GM23248 (cell line): ENCODE measurements around the gene IGF1R. TPM values are rescaled to one million over a fixed set of nuclear protein-coding genes. Genes with fewer than 3 reads are reported as not detected.

ENCODE experiments used
- DNase-seq: peaks from one replicate; pipeline ENCODE4 v3.0.0-alpha.2; 2015
- H2AFZ ChIP-seq: fragments of 200-600 bp; sonication (generic); 2 replicates; pipeline ENCODE4 v1.6.1; 2016; ENCODE audit warnings: antibody characterized with exemption
- H3F3A ChIP-seq: fragments of 200-600 bp; sonication (generic); 2 replicates; pipeline ENCODE4 v1.6.1; 2016; ENCODE audit warnings: mild to moderate bottlenecking, antibody characterized with exemption, mixed run types; ENCODE audit not compliant: insufficient read depth
- H3K27ac ChIP-seq: fragments of 200-600 bp; sonication (generic); 2 replicates; pipeline ENCODE4 v1.5.1; 2016; ENCODE audit warnings: mild to moderate bottlenecking
- H3K27me3 ChIP-seq: fragments of 200-600 bp; sonication (generic); replicated peaks from 2 replicates; pipeline ENCODE4 v1.6.1; 2016; ENCODE audit warnings: mild to moderate bottlenecking; ENCODE audit not compliant: insufficient read depth
- H3K36me3 ChIP-seq: fragments of 200-600 bp; sonication (generic); 2 replicates; pipeline ENCODE4 v1.6.1; 2016; ENCODE audit warnings: low read depth, mild to moderate bottlenecking
- H3K4me1 ChIP-seq: fragments of 200-600 bp; sonication (generic); 2 replicates; pipeline ENCODE4 v1.6.1; 2016; ENCODE audit warnings: mild to moderate bottlenecking; ENCODE audit not compliant: insufficient read depth
- H3K4me2 ChIP-seq: fragments of 200-600 bp; sonication (generic); one replicate; pipeline ENCODE4 v1.6.1; 2016; ENCODE audit warnings: mild to moderate bottlenecking; ENCODE audit not compliant: unreplicated experiment
- H3K4me3 ChIP-seq: fragments of 200-600 bp; sonication (generic); 2 replicates; pipeline ENCODE4 v1.5.1; 2016; ENCODE audit warnings: mild to moderate bottlenecking
- H3K79me2 ChIP-seq: fragments of 200-600 bp; sonication (generic); 2 replicates; pipeline ENCODE4 v1.6.1; 2016; ENCODE audit warnings: mild to moderate bottlenecking; ENCODE audit not compliant: insufficient read depth
- H3K9ac ChIP-seq: fragments of 200-600 bp; sonication (generic); 2 replicates; pipeline ENCODE4 v1.6.1; 2016; ENCODE audit warnings: mild to moderate bottlenecking
- H3K9me2 ChIP-seq: fragments of 200-600 bp; sonication (generic); 2 replicates; pipeline ENCODE4 v1.6.1; 2016; ENCODE audit warnings: mixed run types, mild to moderate bottlenecking, moderate library complexity; ENCODE audit not compliant: insufficient read depth
- H3K9me3 ChIP-seq: fragments of 200-600 bp; sonication (generic); one replicate; pipeline ENCODE4 v1.6.1; 2017; ENCODE audit warnings: low read depth
- H4K20me1 ChIP-seq: fragments of 200-600 bp; sonication (generic); 2 replicates; pipeline ENCODE4 v1.6.0; 2016; ENCODE audit not compliant: insufficient read depth
- EZH2 ChIP-seq: fragments of 200-600 bp; sonication (generic); IDR thresholded peaks from 2 replicates; pipeline ENCODE4 v1.6.1; 2018; ENCODE audit warnings: antibody characterized with exemption, mild to moderate bottlenecking; ENCODE audit not compliant: insufficient read depth, poor library complexity, severe bottlenecking
- EZH2phosphoT487 ChIP-seq: fragments of 200-600 bp; sonication (generic); IDR thresholded peaks from 2 replicates; pipeline ENCODE4 v1.6.1; 2018; ENCODE audit warnings: antibody characterized with exemption, moderate library complexity, mild to moderate bottlenecking, low read depth; ENCODE audit not compliant: insufficient read depth
- WGBS, 2 experiments: methylation state at CpG; one replicate each; pipeline ENCODE4 v1.1.6; 2015 to 2017; ENCODE audit warnings: low lambda C conversion rate in 2 of 2, low coverage in 1 of 2; ENCODE audit errors: missing lambda C conversion rate in 2 of 2; 5-methylcytosine and 5-hydroxymethylcytosine counted together
- in situ Hi-C: fragments of 300-500 bp; cut with MboI; formaldehyde crosslinking; loops from 2 replicates; pipeline ENCODE4 v1.15.0; 2020
- polyA plus RNA-seq: library from polyadenylated mRNA; unstranded; fragments of >200 nt; fragmentation: Nextera tagmentation; extraction: Ambion mirVana; gene quantifications from 2 replicates; pipeline ENCODE4 v1.2.1, GENCODE V29; 2016
- total RNA-seq: library from RNA; depleted of rRNA; stranded (reverse); fragments of >200 nt; shearing (Covaris generic); gene quantifications from 2 replicates; pipeline ENCODE4 v1.2.3, GENCODE V29; 2014

Gene IGF1R
- total and polyA plus RNA-seq, 2 experiments from 2014 or later = 22.0 to 48.6 TPM

DNA sequence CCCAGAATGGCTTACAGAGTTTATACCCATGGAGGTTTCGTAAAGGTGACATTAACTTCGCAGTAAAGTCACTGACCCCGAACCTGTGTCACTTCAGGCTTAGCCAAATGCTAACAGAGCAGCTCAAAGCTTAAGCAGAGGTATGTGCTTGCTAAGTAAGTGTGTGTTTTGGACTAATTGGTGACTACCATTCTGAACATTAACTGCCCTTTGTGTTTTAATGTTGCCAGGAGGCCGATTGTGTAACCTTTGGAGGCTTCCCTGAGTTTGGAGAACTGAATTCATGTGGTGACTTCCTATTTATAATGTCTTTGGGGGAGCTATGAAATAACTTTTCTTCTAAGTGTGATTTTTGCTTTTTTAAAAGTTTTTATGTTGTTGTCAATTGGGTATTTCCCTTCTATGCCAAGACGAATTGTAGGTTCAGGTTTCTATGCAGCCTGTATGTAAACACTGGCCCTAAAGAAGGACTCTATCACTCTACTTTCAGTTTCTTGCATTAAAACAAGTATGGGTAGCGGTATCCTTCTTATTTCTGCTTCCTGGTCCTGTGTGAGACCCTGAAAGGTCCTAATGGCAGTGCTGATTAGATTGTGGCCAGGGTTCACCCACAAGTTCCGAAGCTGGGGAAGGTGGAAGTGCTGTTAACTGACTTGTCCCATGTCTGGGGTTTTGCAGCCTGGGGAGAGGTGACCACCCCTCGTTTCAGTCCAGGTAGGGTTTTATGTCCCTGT is 86.3 kb downstream of the IGF1R start:
- WGBS, 2 experiments = 73 to 77% methylated on average over 8 of the region's 8 CpGs
- Histone ChIP-seq H3K9me3 (no peaks in the 10 kb centered on the region), H3K27ac (peak overlapping the region; percentile 47), H3K9ac (peak overlapping the region; percentile 14; the same call in 1 of the 2 replicates), H3K36me3 (no peaks in the 10 kb centered on the region), H3K27me3 (no peaks in the 10 kb centered on the region), H3K79me2 (peaks cover 100% of the 10 kb centered on the region), H3K9me2 (no peaks in the 10 kb centered on the region), H4K20me1 (peaks cover 22% of the 10 kb centered on the region; the same call in 1 of the 2 replicates), H3K4me1 (peaks cover 42% of the 10 kb centered on the region), H3K4me3 (0 out of 2 replicates have a peak overlapping the region, but pooled peaks have one; percentile 17), H2AFZ (no peak overlapping the region), H3F3A (peaks cover 30% of the 10 kb centered on the region), H3K4me2 (peak overlapping the region; percentile 13)
- peak; percentile 63 for DNase-seq
- TF ChIP-seq EZH2 (no peak), EZH2phosphoT487 (no peak)
- in situ Hi-C loops = no loop called here

DNA sequence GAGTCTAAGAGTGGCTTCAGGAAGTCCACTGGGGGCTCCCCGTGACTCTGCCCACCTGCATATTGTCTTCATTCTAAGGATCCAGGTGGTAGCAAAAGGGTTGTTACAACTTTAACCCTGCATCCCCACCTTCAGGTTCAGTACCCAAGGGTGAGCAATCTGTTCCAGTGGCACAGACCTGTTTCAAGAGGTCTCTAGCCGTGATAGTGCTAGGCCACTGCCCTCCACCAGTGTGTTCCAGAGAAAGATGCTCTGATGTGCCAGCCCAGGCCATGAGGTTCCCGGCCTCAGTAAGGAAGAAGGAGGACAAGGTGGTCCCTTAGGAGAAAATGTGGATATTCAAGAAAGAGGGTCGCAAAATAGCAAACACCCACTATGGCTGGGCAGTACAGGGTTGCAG is 87.0 kb downstream of the IGF1R start:
- Histone ChIP-seq H3K36me3 (no peaks in the 10 kb centered on the region), H3F3A (peaks cover 23% of the 10 kb centered on the region), H2AFZ (no peak overlapping the region), H3K79me2 (peaks cover 100% of the 10 kb centered on the region), H3K4me2 (peak overlapping the region; percentile 1), H3K4me1 (peaks cover 36% of the 10 kb centered on the region), H3K27me3 (no peaks in the 10 kb centered on the region), H3K9ac (no peak overlapping the region), H3K9me2 (no peaks in the 10 kb centered on the region), H3K9me3 (no peaks in the 10 kb centered on the region), H4K20me1 (peaks cover 26% of the 10 kb centered on the region; the same call in 1 of the 2 replicates), H3K27ac (0 out of 2 replicates have a peak overlapping the region, but pooled peaks have one; percentile 47), H3K4me3 (no peak overlapping the region)
- in situ Hi-C loops = no loop called here
- WGBS, 2 experiments = 91 to 99% methylated on average over 4 of the region's 4 CpGs
- no peak for DNase-seq
- no peak for TF ChIP-seq EZH2phosphoT487
- TF ChIP-seq EZH2 = no peak

GRCh38 chr15:98735895-98736617 is 87.7 kb downstream of the IGF1R start:
- Histone ChIP-seq H2AFZ (no peak overlapping the region), H3K9me2 (no peaks in the 10 kb centered on the region), H3K4me1 (peaks cover 28% of the 10 kb centered on the region), H3K9me3 (no peaks in the 10 kb centered on the region), H3K4me3 (no peak overlapping the region), H3K79me2 (peaks cover 100% of the 10 kb centered on the region), H3K36me3 (no peaks in the 10 kb centered on the region), H3K4me2 (no peak overlapping the region), H3F3A (peaks cover 22% of the 10 kb centered on the region), H3K27ac (no peak overlapping the region), H4K20me1 (peaks cover 33% of the 10 kb centered on the region; the same call in 1 of the 2 replicates), H3K27me3 (no peaks in the 10 kb centered on the region), H3K9ac (no peak overlapping the region)
- in situ Hi-C loops = no loop called here
- TF ChIP-seq EZH2phosphoT487 = no peak
- TF ChIP-seq EZH2 = no peak
- WGBS, 2 experiments = 89 to 95% methylated on average over 4 of the region's 4 CpGs
- peak; percentile 16 for DNase-seq

DNA sequence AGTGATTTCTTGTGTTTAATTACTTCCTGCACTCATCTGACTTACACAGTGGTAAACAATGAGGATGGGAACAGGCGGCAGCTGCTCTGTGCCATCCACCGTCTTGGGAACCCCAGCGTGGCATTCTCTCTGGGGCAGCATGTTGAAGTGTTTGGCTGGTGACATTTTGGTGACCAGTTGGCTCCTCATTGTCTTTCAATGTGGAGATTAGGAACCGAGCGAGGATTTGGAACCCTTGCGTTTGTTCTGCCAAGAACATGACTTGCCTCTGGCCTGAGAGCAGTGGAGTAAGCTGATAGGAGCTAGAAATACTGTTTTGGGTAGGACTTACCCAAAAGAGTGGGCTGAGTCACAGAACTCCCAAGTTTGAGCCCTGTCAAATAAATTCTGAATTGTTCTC is 88.8 kb downstream of the IGF1R start:
- Histone ChIP-seq H3K36me3 (no peaks in the 10 kb centered on the region), H2AFZ (no peak overlapping the region), H3K4me2 (no peak overlapping the region), H3F3A (peaks cover 17% of the 10 kb centered on the region), H3K9ac (no peak overlapping the region), H3K27ac (no peak overlapping the region), H3K9me2 (no peaks in the 10 kb centered on the region), H3K4me1 (peaks cover 23% of the 10 kb centered on the region), H3K79me2 (peaks cover 100% of the 10 kb centered on the region), H3K9me3 (no peaks in the 10 kb centered on the region), H3K4me3 (no peak overlapping the region), H3K27me3 (no peaks in the 10 kb centered on the region), H4K20me1 (peaks cover 37% of the 10 kb centered on the region; the same call in 1 of the 2 replicates)
- in situ Hi-C loops = no loop called here
- 96 to 98% methylated on average over 6 of the region's 6 CpGs for WGBS, 2 experiments
- DNase-seq = no peak
- TF ChIP-seq EZH2 = no peak
- no peak for TF ChIP-seq EZH2phosphoT487
